ENCODE results near the gene S100A14.

GRCh38 chr1:153607381-153607780 lies 8.7 kb downstream of the S100A14 start:
- TF ChIP-seq CTCF (IDR thresholded peaks at IDR 0.05) (no peak), POLR2A (IDR thresholded peaks at IDR 0.05) (no peak), POLR2AphosphoS5 (IDR thresholded peaks at IDR 0.05; ENCODE audit: insufficient read depth in 1 of 2, low read depth in 1 of 2) (no peak)

All from vagina (tissue), 2 donors.